Stimulated activated CD8-positive, alpha-beta memory T cell treated with anti-CD3 and anti-CD28 coated beads, Interleukin-2, amount 100 ng/mL, for 1 hour (primary cell): ENCODE data around the gene SUSD3.

Experiments
- DNase-seq, 2 donors: peaks; one replicate each; pipeline ENCODE4 v3.0.0-alpha.2; 2020; ENCODE audit warnings: low read depth in 2 of 2

SUSD3 gene

GRCh38 chr9:93030642-93031628, 27.6 kb upstream of the SUSD3 start:
- no peak for DNase-seq

GRCh38 chr9:93031629-93032430, 26.7 kb upstream of the SUSD3 start:
- no peak for DNase-seq

DNA sequence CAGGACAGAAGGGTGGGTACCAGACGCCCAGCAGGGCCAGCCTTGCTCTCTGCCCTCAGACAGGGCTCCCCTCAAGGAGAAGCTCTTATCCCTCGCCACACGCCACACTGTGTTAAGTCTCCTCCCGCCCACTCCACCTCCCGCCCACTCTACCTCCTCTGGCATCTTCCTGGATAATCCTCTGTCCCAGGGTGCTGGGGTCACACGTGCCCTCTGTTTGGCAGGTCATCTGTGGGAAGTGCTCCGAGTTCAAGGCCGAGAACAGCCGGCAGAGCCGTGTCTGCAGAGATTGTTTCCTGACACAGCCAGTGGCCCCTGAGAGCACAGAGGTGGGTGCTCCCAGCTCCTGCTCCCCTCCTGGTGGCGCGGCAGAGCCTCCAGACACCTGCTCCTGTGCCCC, 26.0 kb upstream of the SUSD3 start:
- DNase-seq = no peak

DNA sequence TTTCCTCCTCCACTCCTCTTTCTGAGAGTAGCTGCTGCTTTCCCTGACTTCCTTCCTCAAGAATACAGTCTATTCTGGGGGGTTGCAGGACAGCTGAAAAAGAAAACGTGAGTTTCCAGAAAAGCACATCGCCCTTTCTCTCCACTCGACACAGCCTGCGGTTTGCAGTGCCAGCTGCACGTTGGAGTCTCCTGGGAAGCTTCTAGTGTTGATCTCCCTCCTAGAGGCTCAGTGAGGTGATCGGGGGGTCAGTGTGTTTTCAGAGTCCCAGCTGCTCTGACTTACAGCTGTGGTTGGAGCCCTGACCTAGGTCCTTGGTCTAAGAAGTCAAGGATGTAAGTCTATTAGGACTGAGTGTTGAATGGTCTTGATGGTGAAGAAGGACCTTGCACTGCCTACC, 25.0 kb upstream of the SUSD3 start:
- DNase-seq = no peak

DNA sequence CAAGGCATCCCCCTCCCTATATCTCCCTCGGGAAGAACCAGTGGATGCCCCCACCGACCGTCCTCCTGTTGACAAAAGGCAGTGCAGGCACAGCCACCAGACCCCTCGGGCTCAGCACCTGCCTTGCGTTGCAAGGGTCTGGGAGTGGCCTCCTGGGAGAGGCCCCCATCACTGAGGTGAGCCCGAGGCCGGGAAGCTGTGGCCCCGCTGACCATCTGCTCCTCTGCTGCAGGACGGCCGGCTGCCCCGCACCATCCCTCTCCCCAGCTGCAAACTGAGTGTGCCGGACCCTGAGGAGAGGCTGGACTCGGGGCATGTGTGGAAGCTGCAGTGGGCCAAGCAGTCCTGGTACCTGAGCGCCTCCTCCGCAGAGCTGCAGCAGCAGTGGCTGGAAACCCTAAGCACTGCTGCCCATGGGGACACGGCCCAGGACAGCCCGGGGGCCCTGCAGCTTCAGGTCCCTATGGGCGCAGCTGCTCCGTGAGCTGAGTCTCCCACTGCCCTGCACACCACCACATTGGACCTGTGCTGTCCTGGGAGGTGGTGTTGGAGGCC, 23.3 kb upstream of the SUSD3 start:
- DNase-seq = no peak

- no peak for DNase-seq
Observed at GRCh38 chr9:93035821-93036351, 22.6 kb upstream of the SUSD3 start.

DNA sequence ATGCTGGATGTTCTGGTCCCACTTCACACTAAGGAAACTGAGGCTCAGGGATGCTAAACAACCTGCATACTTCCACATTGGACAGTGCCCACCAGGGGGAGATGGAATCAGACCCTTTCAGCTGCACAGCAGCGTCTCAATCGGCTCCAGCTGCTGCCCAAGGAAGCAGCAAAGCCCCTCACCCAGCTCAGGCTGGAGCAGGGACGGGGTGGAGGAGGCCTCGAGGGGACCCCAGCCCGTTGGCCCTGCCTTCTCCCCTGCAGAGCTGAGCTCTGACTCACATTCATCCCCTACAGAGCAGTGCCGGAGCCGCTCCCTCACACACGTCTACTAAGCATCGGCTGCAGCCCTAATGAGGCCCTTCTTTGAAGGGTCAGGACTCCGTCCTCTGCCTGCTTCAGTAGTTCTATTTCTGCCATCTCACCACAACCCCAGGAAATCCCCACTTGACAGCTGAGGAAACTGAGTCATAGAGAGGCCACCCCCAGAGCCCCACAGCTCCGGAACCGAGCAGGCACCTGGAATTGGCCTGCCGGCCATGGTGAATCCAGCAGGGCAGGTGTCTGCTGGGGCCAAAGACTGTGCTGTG, 21.5 kb upstream of the SUSD3 start:
- DNase-seq = no peak

GRCh38 chr9:93037476-93037971, 21.0 kb upstream of the SUSD3 start:
- no peak for DNase-seq

DNA sequence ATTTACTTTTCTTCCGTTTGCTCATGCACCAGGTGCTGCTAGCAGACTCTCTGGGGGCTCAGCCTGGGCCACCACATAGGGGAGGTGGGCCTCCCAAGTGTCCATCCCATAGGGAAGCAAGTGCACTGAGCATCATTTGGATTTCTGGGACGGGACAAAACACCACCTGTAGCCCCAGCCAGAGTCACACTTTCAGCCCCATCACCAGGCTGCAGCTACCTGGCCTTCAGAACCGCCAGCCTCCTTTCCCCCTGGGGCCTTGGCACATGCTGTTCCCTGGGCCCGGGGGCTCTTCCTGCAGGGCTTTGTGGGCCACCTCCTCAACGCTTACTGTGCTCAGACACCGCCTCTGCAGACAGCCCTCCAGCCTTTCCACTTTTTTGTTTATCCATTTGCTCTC, 19.6 kb upstream of the SUSD3 start:
- no peak for DNase-seq

GRCh38 chr9:93039456-93039855, 19.0 kb upstream of the SUSD3 start:
- DNase-seq = no peak

GRCh38 chr9:93039976-93040375, 18.5 kb upstream of the SUSD3 start:
- DNase-seq = no peak

GRCh38 chr9:93040409-93040808, 18.1 kb upstream of the SUSD3 start:
- no peak for DNase-seq

- DNase-seq = no peak
Observed at GRCh38 chr9:93041108-93041802, 17.2 kb upstream of the SUSD3 start.

DNA sequence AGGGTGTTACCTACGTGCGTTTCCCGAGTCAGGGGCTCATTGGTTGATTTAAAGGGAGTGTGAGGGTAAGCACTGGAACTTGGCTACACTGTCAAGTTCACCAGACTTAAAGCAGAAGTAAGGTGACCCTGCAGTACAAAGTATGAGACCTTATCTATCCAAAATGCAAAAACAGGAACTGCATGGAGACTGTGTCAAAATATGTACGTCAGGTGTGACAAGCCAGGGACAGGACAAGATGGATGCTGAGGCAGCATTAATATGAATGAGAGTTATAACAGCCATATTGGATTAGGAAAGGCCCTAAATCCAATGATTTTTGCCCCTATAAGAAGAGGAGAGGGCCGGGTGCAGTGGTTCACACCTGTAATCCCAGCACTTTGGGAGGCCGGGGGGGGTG, 15.4 kb upstream of the SUSD3 start:
- DNase-seq = no peak

DNA sequence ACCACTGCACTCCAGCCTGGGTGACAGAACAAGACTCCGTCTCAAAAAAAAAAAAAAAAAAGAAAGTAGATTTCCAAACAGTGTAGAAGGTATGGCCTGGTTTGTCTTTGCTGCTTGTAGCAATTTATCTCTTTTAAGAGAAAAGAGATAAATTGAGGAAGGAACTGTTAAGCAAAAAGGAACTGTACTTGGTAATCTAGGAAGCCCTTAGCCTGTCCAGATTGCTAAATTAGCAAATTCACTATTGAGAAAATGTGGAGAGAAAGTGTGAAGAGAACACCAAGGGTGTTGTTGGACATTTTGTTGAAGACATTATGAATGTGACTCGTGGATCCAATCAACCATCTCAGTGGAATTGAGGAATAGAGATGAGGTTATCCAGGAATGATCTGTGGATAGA, 13.0 kb upstream of the SUSD3 start:
- DNase-seq = no peak

DNA sequence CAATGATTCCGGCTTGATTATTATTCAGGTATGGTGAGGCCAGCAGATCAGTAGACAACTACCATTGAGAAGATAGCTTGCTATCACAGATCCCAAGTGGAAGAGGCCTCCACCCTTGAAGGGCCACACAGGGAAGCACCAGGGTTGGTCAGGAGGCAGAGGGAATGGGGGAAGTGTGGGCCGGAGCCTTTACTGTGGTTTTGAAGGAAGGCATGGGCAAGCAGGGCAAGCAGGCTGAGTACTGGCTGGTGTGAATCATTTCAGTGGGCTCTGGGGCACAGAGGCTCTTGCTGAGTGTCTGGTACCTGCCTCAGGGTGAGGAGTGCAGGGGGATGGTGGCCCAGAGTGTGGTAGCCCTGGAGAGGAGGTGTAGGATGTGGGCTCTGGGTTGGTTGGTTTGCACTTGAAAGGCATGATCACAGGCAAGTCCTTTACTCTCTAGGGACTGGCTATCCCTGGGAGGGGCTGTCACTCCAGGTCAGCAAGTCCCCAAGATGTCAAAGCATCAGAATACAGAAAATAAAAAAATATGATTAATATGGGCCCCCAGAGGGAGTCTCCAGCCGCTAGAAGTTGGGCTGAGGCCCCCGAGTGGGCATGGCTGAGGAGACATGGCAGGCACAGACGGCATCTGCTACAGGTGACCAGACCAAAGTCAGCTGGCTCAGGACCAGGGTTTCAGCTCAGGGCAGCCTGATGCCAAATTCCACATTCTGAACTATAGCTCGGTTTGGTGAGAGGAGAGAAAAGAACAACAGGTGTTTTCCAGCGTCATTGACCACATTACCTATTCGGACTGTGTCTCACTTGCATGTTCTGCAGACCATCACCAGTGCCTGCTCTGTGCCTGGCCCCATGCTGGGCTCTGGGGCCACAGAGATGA, 9.7 kb upstream of the SUSD3 start:
- DNase-seq = no peak

DNA sequence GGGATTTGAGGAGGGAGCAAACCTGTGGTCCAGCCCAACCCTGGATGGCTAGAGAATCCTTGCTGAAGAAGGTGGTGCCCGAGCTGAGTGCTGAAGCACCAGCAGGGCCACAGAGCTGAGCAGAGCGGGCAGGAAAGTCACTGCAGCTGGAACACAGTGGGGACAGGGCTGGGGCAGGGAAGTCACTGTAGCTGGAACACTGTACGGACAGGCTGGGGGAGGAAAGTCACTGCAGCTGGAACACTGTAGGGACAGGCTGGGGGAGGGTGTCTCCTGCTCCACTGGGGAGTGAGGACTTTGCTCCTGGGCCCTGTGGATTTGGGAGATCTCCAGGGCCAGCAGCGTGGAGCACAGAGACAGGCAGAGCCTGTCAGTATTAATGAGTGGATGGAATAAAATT, 9.0 kb upstream of the SUSD3 start:
- no peak for DNase-seq

GRCh38 chr9:93050231-93050630, 8.3 kb upstream of the SUSD3 start:
- no peak for DNase-seq

DNA sequence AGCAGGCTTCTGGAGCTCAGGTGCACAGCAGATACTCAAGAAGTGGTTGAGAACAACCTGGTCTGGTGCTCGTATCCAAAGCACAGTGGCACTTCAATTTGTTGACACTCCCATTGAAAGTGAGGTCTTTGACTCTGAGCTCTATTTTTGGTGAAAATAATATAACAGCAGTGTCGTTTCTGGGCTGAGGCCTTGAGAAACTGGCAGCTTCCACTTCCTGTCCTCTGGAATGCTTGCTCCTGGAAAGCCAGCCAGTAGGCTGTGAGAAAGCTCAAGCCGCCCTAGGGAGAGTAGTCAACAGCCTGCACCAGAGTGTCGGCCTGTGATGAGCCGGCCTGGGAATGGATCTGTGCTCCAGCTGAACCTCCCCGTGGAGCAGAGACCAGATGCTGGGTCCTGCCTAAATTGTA, 6.8 kb upstream of the SUSD3 start:
- no peak for DNase-seq
